Astrocyte of the spinal cord (primary cell): ENCODE results near the gene SLC44A1.

ENCODE experiments used
- DNase-seq: peaks from one replicate; pipeline ENCODE4 v3.0.0; 2011; ENCODE audit warnings: low read depth, low spot score
- H3K4me3 ChIP-seq: 2 replicates; pipeline ENCODE4 v1.5.1; 2011; ENCODE audit warnings: low read depth, mild to moderate bottlenecking, low read length, moderate library complexity
- in situ Hi-C: cut with HindIII; loops from 2 replicates; pipeline ENCODE4 v1.10.0; 2017; ENCODE audit warnings: low sequenced_read_pairs
- TF ChIP-seq, protein P1 (sequence below): IDR thresholded peaks from 2 replicates; pipeline ENCODE4 v1.5.1; 2012; ENCODE audit warnings: low read depth, mild to moderate bottlenecking, low read length, inconsistent platforms

The SLC44A1 gene

DNA sequence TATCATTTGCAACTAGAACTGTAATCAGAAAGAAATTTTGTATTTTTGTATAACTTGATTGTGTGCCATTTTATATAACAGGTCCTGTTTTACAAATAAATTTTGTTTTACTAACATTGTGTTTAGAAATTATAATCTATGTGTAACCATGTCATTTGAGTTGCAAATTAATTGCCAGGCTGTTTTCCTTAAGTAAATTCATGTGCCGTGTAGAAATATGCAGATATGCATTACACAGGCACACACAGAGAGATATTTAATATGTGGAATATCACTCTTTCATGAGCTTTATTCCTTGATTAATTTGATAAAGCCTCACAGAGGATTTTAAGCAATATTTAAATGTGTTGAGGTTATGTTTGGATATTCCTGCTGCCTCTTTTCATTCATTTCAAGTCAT, 146.8 kb downstream of the SLC44A1 start:
- TF ChIP-seq, protein P1, sequence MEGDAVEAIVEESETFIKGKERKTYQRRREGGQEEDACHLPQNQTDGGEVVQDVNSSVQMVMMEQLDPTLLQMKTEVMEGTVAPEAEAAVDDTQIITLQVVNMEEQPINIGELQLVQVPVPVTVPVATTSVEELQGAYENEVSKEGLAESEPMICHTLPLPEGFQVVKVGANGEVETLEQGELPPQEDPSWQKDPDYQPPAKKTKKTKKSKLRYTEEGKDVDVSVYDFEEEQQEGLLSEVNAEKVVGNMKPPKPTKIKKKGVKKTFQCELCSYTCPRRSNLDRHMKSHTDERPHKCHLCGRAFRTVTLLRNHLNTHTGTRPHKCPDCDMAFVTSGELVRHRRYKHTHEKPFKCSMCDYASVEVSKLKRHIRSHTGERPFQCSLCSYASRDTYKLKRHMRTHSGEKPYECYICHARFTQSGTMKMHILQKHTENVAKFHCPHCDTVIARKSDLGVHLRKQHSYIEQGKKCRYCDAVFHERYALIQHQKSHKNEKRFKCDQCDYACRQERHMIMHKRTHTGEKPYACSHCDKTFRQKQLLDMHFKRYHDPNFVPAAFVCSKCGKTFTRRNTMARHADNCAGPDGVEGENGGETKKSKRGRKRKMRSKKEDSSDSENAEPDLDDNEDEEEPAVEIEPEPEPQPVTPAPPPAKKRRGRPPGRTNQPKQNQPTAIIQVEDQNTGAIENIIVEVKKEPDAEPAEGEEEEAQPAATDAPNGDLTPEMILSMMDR: no peak
- no peak for DNase-seq
- in situ Hi-C loops: no loop called here

DNA sequence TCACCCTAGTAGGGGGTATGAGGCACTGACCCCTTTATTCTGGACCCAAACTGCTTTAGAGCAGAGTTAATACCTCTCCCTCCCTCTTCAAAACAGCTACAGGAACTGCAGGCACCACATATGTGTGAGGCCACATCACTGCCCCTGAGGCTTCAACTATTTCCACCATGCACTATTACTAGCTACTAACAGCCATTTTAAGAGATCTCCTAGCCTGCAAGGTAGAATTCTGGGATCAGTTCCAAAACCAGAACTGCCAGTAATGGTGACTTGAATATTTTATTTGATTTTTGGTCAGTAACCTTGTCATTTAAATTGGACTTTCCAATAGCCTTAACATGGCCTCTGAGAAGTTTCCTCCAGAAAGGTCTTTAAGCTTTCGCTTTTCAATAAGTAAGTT, 148.1 kb downstream of the SLC44A1 start:
- H3K4me3 ChIP-seq: no peak overlapping the region
- DNase-seq: no peak
- TF ChIP-seq, protein P1: no peak
- in situ Hi-C loops: no loop called here

More for the DNA sequence above, 146.8 kb downstream of the SLC44A1 start:
- no peak overlapping the region for H3K4me3 ChIP-seq

DNA sequence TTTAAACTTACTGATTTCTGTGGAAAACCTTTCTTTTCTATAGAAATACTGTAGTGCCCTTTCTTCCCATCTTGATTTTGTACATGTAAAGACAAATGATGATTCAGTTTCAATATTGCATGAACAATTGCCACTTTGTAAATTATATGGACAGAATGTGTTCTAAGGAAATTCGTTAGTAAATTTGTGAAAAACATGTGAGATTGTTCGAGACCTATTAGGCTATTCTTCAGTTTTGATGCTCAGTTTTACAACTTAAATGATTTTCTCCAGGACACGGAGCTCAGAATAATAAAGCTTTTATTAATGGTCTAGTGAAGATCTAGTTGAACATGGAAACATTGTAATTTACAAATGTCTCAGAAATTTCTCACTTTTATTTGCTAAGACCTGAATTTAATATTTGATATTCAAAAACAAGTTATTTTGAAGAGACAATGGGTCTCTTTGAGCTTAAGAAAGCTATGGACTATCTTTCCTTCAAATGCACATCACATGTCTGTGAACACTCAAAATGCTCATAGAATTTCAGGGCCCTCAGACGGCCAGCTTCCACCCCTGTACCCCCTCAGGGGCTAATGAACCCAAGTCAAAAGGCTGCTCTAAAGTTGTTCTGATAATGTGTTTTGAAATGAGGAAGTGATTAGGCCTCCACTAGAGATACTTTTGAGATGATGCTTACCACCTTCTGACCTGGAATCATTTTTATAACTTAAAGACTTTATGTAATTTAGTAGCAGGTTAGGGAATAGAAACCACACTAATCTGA, 149.3 kb downstream of the SLC44A1 start:
- TF ChIP-seq, protein P1: no peak
- in situ Hi-C loops: no loop called here
- no peak for DNase-seq
- no peak overlapping the region for H3K4me3 ChIP-seq

DNA sequence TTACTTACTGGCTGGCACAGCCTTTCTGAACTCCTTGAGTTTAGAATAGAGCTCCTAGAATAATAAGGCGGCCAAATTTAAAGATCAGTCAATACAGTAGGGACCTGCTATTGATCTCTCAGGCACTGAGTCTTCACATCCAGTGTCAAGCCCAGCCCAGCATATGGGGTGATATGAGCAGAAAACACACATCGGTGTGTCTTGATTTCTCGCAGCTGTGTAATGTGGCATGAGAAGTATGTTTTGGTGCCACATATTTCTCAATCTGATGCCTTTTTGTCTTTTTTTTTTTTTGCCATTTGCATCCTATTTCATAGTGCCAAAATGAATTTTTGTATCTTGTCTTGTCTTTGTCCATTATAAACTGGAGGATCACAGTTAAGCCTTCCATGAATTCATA, 152.0 kb downstream of the SLC44A1 start:
- H3K4me3 ChIP-seq: no peak overlapping the region
- TF ChIP-seq, protein P1: no peak
- in situ Hi-C loops: no loop called here
- no peak for DNase-seq

DNA sequence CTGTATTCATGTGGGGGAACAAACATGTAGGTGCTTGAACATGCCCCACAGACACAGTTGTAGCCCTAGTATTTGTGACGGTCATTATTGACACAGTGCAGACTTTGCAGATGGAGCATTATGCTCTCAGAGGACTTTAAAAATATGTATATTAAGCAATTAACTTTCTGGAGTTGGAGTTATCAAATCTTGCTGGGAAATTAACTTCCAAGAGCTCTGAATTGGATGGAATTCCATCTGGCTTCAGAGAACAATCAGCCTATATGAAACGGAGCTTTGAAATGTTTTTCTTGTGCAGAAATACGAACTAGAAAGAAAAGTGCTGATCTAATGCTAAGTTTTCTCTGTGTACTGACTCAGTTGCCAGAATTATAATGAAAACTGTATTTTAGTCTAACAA, 152.4 kb downstream of the SLC44A1 start:
- TF ChIP-seq, protein P1: no peak
- DNase-seq: no peak
- no peak overlapping the region for H3K4me3 ChIP-seq
- in situ Hi-C loops: no loop called here

DNA sequence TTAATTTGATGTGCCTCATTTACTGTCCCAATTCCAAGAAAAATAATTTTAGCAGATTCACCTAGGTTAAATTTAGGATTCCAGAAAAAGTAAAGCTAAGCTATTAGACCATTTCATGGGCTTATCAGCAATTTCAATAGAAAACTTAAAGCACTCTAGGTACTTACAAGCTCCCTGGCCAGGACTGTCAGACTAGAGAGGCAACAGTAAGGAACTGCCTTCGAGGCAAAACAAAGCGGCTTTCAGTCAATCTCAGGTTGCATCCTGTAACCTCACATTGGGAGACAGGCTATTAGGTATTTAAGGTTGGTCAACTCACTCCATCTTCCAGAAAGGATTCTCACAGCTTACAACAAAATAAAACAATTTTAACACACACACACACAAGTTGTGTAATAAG, 154.7 kb downstream of the SLC44A1 start:
- in situ Hi-C loops: no loop called here
- TF ChIP-seq, protein P1: no peak
- H3K4me3 ChIP-seq: no peak overlapping the region
- no peak for DNase-seq
